ENCODE results near the gene SMYD2.

Gene SMYD2

DNA sequence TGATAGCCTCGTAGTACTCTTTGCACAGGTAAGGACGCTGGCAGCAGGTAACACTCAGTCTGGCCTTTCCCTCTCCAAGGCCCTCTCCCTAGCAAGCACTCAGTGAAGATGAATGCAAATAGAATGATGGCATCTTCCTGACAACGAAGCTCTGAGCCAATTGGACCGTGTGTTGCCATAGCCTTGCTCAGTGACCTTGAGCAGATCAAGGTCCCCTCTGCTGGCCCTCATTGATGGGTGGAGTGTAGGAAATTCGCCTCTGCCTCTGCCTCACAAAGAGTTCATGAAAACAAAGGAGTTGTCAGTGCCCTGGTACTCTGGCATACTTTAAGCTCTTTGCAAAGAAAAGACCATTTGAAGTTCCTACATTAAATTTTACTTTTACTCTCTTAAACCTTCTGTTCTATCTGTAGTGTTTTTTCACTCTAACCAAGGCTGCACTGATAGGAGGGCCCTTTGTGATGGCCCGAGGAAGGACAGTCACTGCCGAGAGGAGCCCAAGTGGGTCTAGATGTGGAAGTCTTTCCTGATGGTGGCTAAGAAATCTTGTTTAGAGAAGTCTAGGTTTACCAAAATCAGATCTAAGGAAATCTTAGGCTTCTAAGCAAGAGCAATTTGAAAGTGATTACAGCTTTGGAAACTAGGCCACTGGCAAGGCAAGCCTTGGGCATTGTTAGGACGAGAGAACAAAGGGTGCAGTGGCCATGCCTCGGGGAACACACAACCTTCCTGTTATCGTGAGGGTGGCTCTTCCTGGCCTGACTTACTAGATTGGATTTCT lies 38.2 kb downstream of the SMYD2 start:
- TF ChIP-seq CTCF (conservative IDR thresholded peaks at IDR 0.05; ENCODE audit: control insufficient read depth, insufficient read depth, low read depth, low read length): no peak
- no peak for DNase-seq (ENCODE audit: low read depth)
- no peak overlapping the region for H3K4me3 ChIP-seq (ENCODE audit: control insufficient read depth, low read depth, low read length)

DNA sequence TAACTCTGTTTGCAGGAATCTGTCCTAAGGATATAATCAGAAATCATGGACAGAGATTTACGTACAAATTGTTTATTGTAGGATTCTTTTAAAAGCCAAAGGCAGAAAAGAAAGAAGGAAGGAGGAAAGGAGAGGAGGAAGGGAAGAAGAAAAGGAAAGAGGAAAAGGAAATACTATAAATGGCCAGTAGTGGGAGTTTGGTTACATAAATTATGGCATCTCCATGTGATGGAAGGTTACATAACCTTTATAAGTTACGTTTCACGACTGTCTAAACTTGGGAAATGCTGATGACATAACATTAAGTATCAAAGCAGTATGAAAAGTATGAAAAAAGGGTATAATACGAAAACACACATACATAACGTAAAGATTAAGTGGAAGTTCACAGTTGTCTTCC lies 39.0 kb downstream of the SMYD2 start:
- DNase-seq (ENCODE audit: low read depth): no peak
- no peak for TF ChIP-seq CTCF (conservative IDR thresholded peaks at IDR 0.05; ENCODE audit: control insufficient read depth, insufficient read depth, low read depth, low read length)
- no peak overlapping the region for H3K4me3 ChIP-seq (ENCODE audit: control insufficient read depth, low read depth, low read length)

GRCh38 chr1:214321705-214322453 lies 40.9 kb downstream of the SMYD2 start:
- no peak for DNase-seq (ENCODE audit: low read depth)
- no peak for TF ChIP-seq CTCF (conservative IDR thresholded peaks at IDR 0.05; ENCODE audit: control insufficient read depth, insufficient read depth, low read depth, low read length)
- no peak overlapping the region for H3K4me3 ChIP-seq (ENCODE audit: control insufficient read depth, low read depth, low read length)

GRCh38 chr1:214324896-214325800 lies 44.2 kb downstream of the SMYD2 start:
- no peak overlapping the region for H3K4me3 ChIP-seq (ENCODE audit: control insufficient read depth, low read depth, low read length)
- DNase-seq (ENCODE audit: low read depth): no peak
- no peak for TF ChIP-seq CTCF (conservative IDR thresholded peaks at IDR 0.05; ENCODE audit: control insufficient read depth, insufficient read depth, low read depth, low read length)

DNA sequence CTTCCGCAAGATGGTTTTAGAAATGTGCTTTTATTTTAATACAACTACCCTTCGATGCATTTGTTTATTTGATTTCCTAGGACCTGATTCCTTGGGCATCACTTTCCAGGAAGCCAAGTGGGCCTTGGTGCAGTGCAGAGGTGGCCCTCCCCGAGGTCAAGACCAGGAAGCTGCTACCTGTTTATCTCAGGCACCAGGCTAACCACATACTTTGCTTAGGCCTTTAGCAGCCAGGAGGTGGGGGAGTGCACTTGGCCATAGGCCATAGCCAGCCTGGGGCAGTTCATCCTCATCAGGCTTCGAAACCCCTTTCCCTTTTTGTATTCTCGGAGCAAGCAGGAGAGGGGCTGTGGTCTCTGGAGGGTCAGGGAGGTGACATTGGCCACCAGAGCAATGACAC lies 45.4 kb downstream of the SMYD2 start:
- no peak for TF ChIP-seq CTCF (conservative IDR thresholded peaks at IDR 0.05; ENCODE audit: control insufficient read depth, insufficient read depth, low read depth, low read length)
- no peak overlapping the region for H3K4me3 ChIP-seq (ENCODE audit: control insufficient read depth, low read depth, low read length)
- no peak for DNase-seq (ENCODE audit: low read depth)

GRCh38 chr1:214327514-214327913 lies 46.6 kb downstream of the SMYD2 start:
- no peak overlapping the region for H3K4me3 ChIP-seq (ENCODE audit: control insufficient read depth, low read depth, low read length)
- no peak for TF ChIP-seq CTCF (conservative IDR thresholded peaks at IDR 0.05; ENCODE audit: control insufficient read depth, insufficient read depth, low read depth, low read length)
- no peak for DNase-seq (ENCODE audit: low read depth)
